ENCODE data around the gene PCDHA11. TPM values are rescaled to one million over a fixed set of nuclear protein-coding genes. Genes with fewer than 3 reads are reported as not detected.

Gene PCDHA11
- total RNA-seq, 1 donor from 2014 or later = 5.8 TPM

GRCh38 chr5:140883373-140883772 lies 14.6 kb downstream of the PCDHA11 start:
- Histone ChIP-seq H3K4me1 (ENCODE audit: insufficient read depth, low read length) (no peaks in the 10 kb centered on the region), H3K4me3 (ENCODE audit: insufficient read depth, low read depth, low read length) (no peak overlapping the region), H3K4me2 (ENCODE audit: low read length) (no peak overlapping the region), H3K9me3 (ENCODE audit: insufficient read depth, low read depth, low read length) (peaks cover 10% of the 10 kb centered on the region), H3K79me2 (ENCODE audit: insufficient read depth, low read length) (no peaks in the 10 kb centered on the region), H4K20me1 (ENCODE audit: insufficient read depth, low read length) (no peaks in the 10 kb centered on the region), H3K36me3 (ENCODE audit: insufficient read depth, low read length) (no peaks in the 10 kb centered on the region), H3K27ac (ENCODE audit: low read depth, low read length) (no peak overlapping the region), H3K27me3 (ENCODE audit: insufficient read depth, low read length) (no peaks in the 10 kb centered on the region), H2AFZ (ENCODE audit: low read depth, low read length) (no peak overlapping the region), H3K9ac (ENCODE audit: low read length) (no peak overlapping the region)
- Mint-ChIP-seq H3K4me1 (ENCODE audit: low read depth, unreplicated experiment) (no peaks in the 10 kb centered on the region), H3K9me3 (ENCODE audit: unreplicated experiment) (peaks cover 6% of the 10 kb centered on the region), H3K27me3 (ENCODE audit: low read depth, unreplicated experiment) (no peaks in the 10 kb centered on the region), H3K27ac (ENCODE audit: unreplicated experiment) (no peak overlapping the region), H3K4me3 (ENCODE audit: unreplicated experiment) (no peak overlapping the region), H3K36me3 (ENCODE audit: low read depth, unreplicated experiment) (peaks cover 18% of the 10 kb centered on the region)
- DNase-seq (ENCODE audit: low read depth) (no peak), FAIRE-seq (no peak)
- TF ChIP-seq EZH2 (IDR thresholded peaks at IDR 0.05; ENCODE audit: insufficient read depth, low read length) (no peak), CTCF (IDR thresholded peaks at IDR 0.05; ENCODE audit: insufficient read depth, low read depth, low read length) (no peak)

- H3K27ac Mint-ChIP-seq (ENCODE audit: unreplicated experiment) = no peak overlapping the region
- no peak overlapping the region for H3K4me3 Mint-ChIP-seq (ENCODE audit: unreplicated experiment)
- H3K27me3 Mint-ChIP-seq (ENCODE audit: low read depth, unreplicated experiment) = no peaks in the 10 kb centered on the region
- no peaks in the 10 kb centered on the region for H3K36me3 ChIP-seq (ENCODE audit: insufficient read depth, low read length)
- no peak overlapping the region for H3K4me3 ChIP-seq (ENCODE audit: insufficient read depth, low read depth, low read length)
- H3K9me3 ChIP-seq (ENCODE audit: insufficient read depth, low read depth, low read length) = peaks cover 10% of the 10 kb centered on the region
- H2AFZ ChIP-seq (ENCODE audit: low read depth, low read length) = no peak overlapping the region
- DNase-seq (ENCODE audit: low read depth) = no peak
- no peaks in the 10 kb centered on the region for H3K4me1 ChIP-seq (ENCODE audit: insufficient read depth, low read length)
- H3K79me2 ChIP-seq (ENCODE audit: insufficient read depth, low read length) = no peaks in the 10 kb centered on the region
- no peaks in the 10 kb centered on the region for H3K27me3 ChIP-seq (ENCODE audit: insufficient read depth, low read length)
- no peaks in the 10 kb centered on the region for H4K20me1 ChIP-seq (ENCODE audit: insufficient read depth, low read length)
- H3K4me1 Mint-ChIP-seq (ENCODE audit: low read depth, unreplicated experiment) = no peaks in the 10 kb centered on the region
- no peak overlapping the region for H3K4me2 ChIP-seq (ENCODE audit: low read length)
- H3K36me3 Mint-ChIP-seq (ENCODE audit: low read depth, unreplicated experiment) = peaks cover 18% of the 10 kb centered on the region
- no peak overlapping the region for H3K9ac ChIP-seq (ENCODE audit: low read length)
- H3K27ac ChIP-seq (ENCODE audit: low read depth, low read length) = no peak overlapping the region
- TF ChIP-seq CTCF (IDR thresholded peaks at IDR 0.05; ENCODE audit: insufficient read depth, low read depth, low read length) (no peak), EZH2 (IDR thresholded peaks at IDR 0.05; ENCODE audit: insufficient read depth, low read length) (no peak)
- H3K9me3 Mint-ChIP-seq (ENCODE audit: unreplicated experiment) = peaks cover 4% of the 10 kb centered on the region
- no peak for FAIRE-seq
Measured at GRCh38 chr5:140883927-140884697, 15.4 kb downstream of the PCDHA11 start.

GRCh38 chr5:140916325-140916724 lies 47.6 kb downstream of the PCDHA11 start:
- Histone ChIP-seq H3K27me3 (ENCODE audit: insufficient read depth, low read length) (no peaks in the 10 kb centered on the region), H3K9me3 (ENCODE audit: insufficient read depth, low read depth, low read length) (no peaks in the 10 kb centered on the region), H3K79me2 (ENCODE audit: insufficient read depth, low read length) (no peaks in the 10 kb centered on the region), H3K9ac (ENCODE audit: low read length) (no peak overlapping the region), H4K20me1 (ENCODE audit: insufficient read depth, low read length) (no peaks in the 10 kb centered on the region), H3K4me3 (ENCODE audit: insufficient read depth, low read depth, low read length) (no peak overlapping the region), H2AFZ (ENCODE audit: low read depth, low read length) (no peak overlapping the region), H3K4me2 (ENCODE audit: low read length) (no peak overlapping the region), H3K4me1 (ENCODE audit: insufficient read depth, low read length) (no peaks in the 10 kb centered on the region), H3K36me3 (ENCODE audit: insufficient read depth, low read length) (no peaks in the 10 kb centered on the region), H3K27ac (ENCODE audit: low read depth, low read length) (no peak overlapping the region)
- Mint-ChIP-seq H3K9me3 (ENCODE audit: unreplicated experiment) (peaks cover 3% of the 10 kb centered on the region), H3K4me1 (ENCODE audit: low read depth, unreplicated experiment) (no peaks in the 10 kb centered on the region), H3K27me3 (ENCODE audit: low read depth, unreplicated experiment) (no peaks in the 10 kb centered on the region), H3K36me3 (ENCODE audit: low read depth, unreplicated experiment) (peaks cover 4% of the 10 kb centered on the region), H3K27ac (ENCODE audit: unreplicated experiment) (no peak overlapping the region), H3K4me3 (ENCODE audit: unreplicated experiment) (no peak overlapping the region)
- FAIRE-seq = no peak
- no peak for DNase-seq (ENCODE audit: low read depth)
- TF ChIP-seq EZH2 (IDR thresholded peaks at IDR 0.05; ENCODE audit: insufficient read depth, low read length) (no peak), CTCF (IDR thresholded peaks at IDR 0.05; ENCODE audit: insufficient read depth, low read depth, low read length) (no peak)
